AG09319 (cell line): ENCODE data around the gene SLC12A5.

Experiments used
- DNase-seq: peaks from one replicate; pipeline ENCODE4 v3.0.0-alpha.2; 2010; ENCODE audit warnings: low read depth; ENCODE audit errors: extremely low read depth
- CTCF ChIP-seq: IDR thresholded peaks from 2 replicates; pipeline ENCODE4 v1.5.1; 2011; ENCODE audit warnings: low read depth, mild to moderate bottlenecking, inconsistent platforms, low read length, moderate library complexity

SLC12A5 gene

DNA sequence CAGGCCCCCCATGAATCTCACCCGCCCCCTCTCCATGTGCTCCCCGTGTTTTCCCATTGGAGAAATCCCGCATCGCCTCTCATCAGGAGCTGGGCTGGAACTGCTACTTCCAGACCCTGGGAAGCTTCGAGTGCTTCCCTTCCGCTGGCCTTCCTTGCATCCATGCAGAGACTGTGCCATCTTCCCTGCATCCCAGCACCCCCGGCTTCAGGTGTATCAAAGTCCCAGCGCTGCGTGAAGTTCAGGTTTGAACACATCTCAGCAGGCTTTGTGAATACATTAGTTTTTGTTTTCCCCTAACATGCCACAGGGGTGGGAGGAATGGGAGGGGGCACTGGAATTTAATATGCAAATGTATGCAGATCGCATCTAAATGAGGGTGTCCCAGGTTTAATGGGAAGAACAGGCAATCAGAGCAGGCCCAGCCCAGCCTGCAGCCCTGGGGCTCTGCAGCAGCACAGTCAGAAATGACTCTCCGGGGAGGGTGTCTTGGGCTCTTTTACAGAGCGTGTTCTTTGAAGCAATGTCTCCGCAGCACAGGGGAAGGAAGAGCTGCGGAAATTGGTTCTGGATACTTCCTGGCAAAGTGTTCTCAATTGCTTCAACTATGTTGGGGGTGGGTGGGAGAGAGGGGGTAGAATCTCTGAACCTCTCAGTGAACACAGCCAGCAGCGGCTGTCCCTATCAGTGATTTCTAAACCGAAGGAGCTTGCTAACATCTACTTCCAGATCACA, 28.6 kb upstream of the SLC12A5 start:
- no peak for TF ChIP-seq CTCF
- DNase-seq, result no peak

DNA sequence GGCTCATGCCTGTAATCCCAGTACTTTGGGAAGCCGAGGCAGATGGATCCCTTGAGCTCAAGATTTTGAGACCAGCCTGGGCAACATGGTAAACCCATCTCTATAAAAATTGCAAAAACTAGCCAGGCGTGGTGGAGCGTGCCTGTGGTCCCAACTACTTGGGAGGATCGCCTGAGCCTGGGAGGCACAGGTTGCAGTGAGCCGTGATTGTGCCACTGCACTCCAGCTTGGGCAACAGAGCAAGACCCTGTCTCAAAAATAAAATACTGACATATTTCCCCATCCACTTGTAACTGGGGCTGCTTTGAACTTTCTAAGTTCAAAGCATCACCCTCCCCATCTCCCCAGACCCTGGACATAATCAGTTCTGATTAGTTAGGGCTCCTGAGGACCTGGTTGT, 27.5 kb upstream of the SLC12A5 start:
- TF ChIP-seq CTCF, result no peak
- DNase-seq, result no peak

DNA sequence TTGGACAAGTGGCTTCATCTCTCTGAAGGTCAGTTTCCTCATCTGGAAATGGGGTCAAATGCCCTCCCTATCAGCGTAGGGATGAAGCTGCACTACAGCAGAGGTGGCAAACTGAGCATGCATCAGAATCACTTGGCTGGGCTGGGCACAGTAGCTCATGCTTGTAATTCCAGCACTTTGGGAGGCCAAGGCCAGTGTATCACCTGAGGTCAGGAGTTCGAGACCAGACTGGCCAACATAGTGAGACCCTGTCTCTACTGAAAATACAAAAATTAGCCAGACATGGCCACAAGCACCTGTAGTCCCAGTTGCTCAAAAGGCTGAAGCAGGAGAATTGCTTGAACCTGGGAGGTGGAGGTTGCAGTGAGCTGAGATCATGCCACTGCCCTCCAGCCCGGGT, 27.0 kb upstream of the SLC12A5 start:
- TF ChIP-seq CTCF, result no peak
- DNase-seq, result no peak

DNA sequence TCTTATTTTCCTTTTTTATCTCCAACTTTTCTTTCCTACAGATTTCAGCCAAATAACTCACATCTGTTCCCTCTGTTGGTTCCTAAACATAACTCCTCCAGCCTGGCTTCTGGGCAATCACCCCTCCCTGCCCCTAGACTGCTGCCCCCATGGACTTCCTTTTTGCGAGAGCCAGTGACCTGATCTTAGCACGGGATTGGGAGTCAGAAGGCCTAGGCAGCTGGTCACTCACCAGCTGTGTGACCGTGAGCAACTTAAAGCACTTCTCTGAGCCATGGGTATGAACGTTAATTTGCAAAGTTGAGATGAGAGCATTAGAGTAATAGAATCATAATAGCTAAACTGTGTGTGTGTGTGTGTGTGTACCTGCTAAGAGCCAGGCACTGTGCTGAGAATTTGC, 24.8 kb upstream of the SLC12A5 start:
- no peak for DNase-seq
- TF ChIP-seq CTCF, result no peak

DNA sequence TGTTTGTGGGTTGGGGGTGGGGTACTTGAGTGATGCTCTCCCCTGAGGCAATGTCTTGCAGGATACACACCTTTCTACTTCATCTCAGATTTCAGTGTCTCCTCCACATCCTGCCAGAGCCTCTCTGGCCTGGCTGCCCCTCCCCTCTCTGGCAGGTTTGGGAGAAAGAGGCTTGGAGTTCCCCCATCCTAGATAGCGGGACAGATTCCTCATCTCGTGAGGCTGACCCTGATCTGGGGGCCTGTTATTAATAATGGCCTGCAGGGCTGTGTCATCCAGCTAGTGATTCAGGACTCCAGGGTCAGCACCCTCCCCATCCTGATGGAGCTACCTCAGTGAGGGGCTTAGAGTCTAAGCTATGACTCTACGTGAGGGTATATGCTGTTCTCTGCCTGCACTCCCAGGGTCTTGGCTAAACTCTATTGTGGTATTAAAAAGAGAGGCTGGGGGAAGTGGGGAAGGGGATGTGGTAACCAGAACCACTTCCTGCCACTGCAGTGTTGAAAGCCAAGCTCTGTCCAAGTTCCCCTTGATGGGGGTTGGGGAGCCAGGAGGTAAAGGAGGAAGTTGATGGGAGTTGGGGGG, 24.0 kb upstream of the SLC12A5 start:
- no peak for DNase-seq

DNA sequence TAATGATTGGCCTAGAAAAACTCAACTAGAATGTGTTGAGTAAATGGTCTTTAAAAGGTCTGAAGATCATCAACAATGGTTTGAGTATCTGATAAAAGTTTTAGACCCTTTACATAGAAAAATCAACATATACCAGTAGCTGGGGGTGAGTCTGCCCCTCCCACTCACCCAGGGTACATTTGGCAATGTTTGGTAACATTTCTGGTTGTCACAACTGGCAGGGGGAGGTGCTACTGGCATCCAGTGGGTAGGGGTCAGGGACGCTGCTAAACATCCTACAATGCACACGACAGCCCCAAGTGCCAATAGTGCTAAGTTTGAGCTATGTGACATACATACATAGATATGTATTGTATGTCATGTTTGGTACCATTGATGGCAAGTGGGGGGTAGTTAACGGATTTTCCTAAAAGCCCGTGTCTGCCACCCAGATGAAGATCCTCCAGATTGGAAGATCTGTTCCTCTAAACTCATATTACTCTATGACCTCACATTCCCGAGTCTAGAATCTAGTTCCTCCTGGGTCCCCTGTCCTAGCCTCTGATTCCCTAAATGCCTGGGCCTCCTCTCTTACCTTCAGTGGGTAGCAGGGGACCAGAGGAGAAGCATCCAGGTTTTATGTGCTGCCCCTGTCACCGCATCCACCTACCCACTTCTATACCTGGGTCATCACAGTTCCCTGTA, 22.9 kb upstream of the SLC12A5 start:
- DNase-seq, result no peak
- no peak for TF ChIP-seq CTCF

More for the DNA sequence above, 24.0 kb upstream of the SLC12A5 start:
- no peak for TF ChIP-seq CTCF

DNA sequence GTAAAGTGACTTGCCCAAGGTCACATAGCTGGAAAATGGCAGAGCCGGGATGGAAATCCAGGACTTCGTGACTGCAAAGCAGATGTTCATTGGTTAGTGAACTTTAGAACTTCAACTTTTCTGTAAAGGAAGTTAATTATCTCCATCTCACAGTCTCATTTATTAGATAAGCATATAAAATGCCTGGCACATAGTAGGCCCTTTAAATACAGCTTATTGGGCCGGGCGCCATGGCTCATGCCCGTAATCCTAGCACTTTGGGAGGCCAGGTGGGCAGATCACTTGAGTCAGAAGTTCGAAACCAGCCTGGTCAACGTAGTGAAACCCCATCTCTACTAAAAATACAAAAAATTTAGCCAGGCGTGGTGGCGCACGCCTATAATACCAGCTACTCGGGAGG, 22.1 kb upstream of the SLC12A5 start:
- no peak for TF ChIP-seq CTCF

More for the DNA sequence above, 22.1 kb upstream of the SLC12A5 start:
- DNase-seq, result no peak
